SK-N-SH (cell line): ENCODE data around the gene PROP1.

ENCODE experiments used
- CTCF ChIP-seq: fragments of 200-600 bp; sonication (generic); IDR thresholded peaks from 2 replicates; pipeline ENCODE4 v1.6.1; 2017; ENCODE audit warnings: antibody characterized with exemption, mild to moderate bottlenecking, moderate library complexity
- EP300 ChIP-seq, 2 experiments: IDR thresholded peaks; 2 replicates each; pipeline versions ENCODE4 v1.4.0 to v1.6.1; 2012; ENCODE audit warnings: borderline replicate concordance in 1 of 2, low read depth in 1 of 2, low read length in 1 of 2
- JUND ChIP-seq: IDR thresholded peaks from 2 replicates; pipeline ENCODE4 v1.4.0; 2012
- POLR2AphosphoS5 ChIP-seq: IDR thresholded peaks from 2 replicates; pipeline ENCODE4 v1.6.1; 2012; ENCODE audit warnings: low read depth, low read length
- RFX5 ChIP-seq: IDR thresholded peaks from 2 replicates; pipeline ENCODE4 v1.6.1; 2012; ENCODE audit warnings: mild to moderate bottlenecking, improper control_type of control experiment, low read length
- SIN3A ChIP-seq: IDR thresholded peaks from 2 replicates; pipeline ENCODE4 v1.6.1; 2012; ENCODE audit warnings: low read depth, mild to moderate bottlenecking, low read length, moderate library complexity, borderline replicate concordance
- USF2 ChIP-seq: fragments of 150-350 bp; IDR thresholded peaks from 2 replicates; pipeline ENCODE4 v1.6.1; 2017; ENCODE audit warnings: antibody characterized with exemption, low read length, low read depth, borderline replicate concordance
- YY1 ChIP-seq: IDR thresholded peaks from 2 replicates; pipeline ENCODE4 v1.4.0; 2012; ENCODE audit warnings: low read depth, mild to moderate bottlenecking

GRCh38 chr5:177964471-177964870 lies 31.6 kb downstream of the PROP1 start:
- TF ChIP-seq CTCF (no peak), EP300 (IDR thresholded peaks at IDR 0.05; ENCODE audit: borderline replicate concordance in 1 of 2, low read depth in 1 of 2, low read length in 1 of 2) (no peak), JUND (no peak), YY1 (no peak), POLR2AphosphoS5 (no peak), SIN3A (no peak), RFX5 (no peak), USF2 (no peak)
